Bronchus fibroblast of lung (primary cell): ENCODE measurements around the gene VWF. TPM values are rescaled to one million over a fixed set of nuclear protein-coding genes. Genes with fewer than 3 reads are reported as not detected.

Experiments
- total RNA-seq: library from RNA; depleted of rRNA; stranded (reverse); fragments of >200 nt; gene quantifications from 2 replicates; pipeline ENCODE4 v1.2.3, GENCODE V29; 2015

VWF gene
- 0.50 and 1.2 TPM in 2 replicates for total RNA-seq

GRCh38 chr12:6124411-6125309, at the start of gene VWF:
Gene VWF, minus strand, starts transcription at chr12:6124670. Its CDS starts 1,474 bp downstream, at chr12:6123196.

GRCh38 chr12:5945071-5946008, 179.1 kb downstream of the VWF start, which contains the start of gene ANO2:
Gene ANO2, minus strand, starts transcription at chr12:5945259. Its CDS starts 42 bp downstream, at chr12:5945217.

Other genes with a start within 250 kb of the VWF start
- gene ANO2, start 179.4 kb downstream of the VWF start, total RNA-seq, result 0.50 TPM in 1 of 2 replicates, not detected in the other
- gene CD9, start 75.7 kb upstream of the VWF start, total RNA-seq, result 150 and 166 TPM in 2 replicates
- gene PLEKHG6, start 186.0 kb upstream of the VWF start, total RNA-seq, result 0.67 and 0.89 TPM in 2 replicates
- 251 and 310 TPM in 2 replicates for gene TNFRSF1A, start 217.4 kb upstream of the VWF start, total RNA-seq